GM19463 (cell line): Measurements from ENCODE around the gene LCN15.
"Not testable (repeated sequence)": the region's sequence is repeated elsewhere in the genome, so short reads cannot be mapped to it uniquely, and the experiment has no call there.

Experiments used
- ATAC-seq: cut with Tn5 transposase; IDR thresholded peaks from one replicate; pipeline ENCODE4 v1.9.1; 2021; ENCODE audit warnings: mild to moderate bottlenecking, moderate library complexity; ENCODE audit not compliant: unreplicated experiment

Gene LCN15

DNA sequence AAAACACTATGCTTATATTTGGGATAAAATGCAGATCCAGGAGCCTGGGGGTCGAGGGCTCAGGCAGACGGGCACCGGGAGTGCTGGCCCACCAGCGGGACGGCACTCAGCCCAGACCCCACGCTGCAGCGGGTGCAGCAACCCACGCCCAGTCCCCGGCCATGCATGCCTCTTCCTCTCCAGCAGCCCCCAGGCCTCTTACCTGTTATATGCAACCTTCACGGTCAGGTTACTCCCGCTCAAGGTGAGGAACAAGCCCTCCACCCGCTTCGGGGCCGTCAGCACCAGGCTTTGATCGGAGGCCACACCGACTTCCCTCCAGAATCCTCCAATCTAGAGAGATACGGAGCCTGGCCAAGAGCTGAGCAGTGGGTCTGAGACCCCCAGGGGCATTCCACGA, 7.5 kb downstream of the LCN15 start:
- ATAC-seq: no peak

DNA sequence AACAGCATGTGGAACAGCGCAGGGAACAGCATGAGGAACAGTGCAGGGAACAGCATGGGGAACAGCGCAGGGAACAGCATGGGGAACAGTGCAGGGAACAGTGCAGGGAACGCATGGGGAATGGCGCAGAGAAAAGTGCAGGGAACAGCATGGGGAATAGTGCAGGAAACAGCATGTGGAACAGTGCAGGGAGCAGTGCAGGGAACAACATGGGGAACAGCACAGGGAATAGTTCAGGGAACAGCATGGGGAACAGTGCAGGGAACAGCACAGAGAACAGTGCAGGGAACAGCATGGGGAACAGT, 8.2 kb downstream of the LCN15 start:
- ATAC-seq: no peak

DNA sequence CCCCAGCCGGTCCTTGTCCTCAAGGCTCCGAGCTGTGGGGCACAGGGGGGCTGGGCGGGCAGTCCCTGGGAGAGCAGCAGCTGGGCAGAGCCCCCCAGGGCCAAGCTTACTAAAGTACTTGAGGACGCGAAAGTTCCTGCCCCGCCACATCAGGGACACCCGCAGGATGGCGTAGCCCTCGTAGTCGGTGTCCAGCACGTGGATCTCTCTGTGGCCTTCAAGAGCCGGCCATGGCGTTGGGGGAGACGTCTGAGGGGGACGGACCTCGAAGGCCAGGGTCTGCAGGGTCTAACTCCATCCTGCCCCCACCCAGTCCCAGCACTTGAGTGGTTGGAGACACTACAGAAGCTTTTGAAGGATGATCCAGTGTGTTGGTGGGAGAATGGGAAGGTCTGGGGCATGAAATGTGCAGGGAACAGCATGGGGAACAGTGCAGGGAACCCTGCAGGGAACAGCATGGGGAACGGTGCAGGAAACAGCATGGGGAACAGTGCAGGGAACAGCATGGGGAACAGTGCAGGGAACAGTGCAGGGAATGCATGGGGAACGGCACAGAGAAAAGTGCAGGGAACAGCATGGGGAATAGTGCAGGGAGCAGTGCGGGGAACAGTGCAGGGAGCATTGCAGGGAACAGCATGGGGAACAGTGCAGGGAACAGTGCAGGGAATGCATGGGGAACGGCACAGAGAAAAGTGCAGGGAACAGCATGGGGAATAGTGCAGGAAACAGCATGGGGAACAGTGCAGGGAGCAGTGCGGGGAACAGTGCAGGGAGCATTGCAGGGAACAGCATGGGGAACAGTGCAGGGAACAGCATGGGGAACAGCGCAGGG, 8.8 kb downstream of the LCN15 start:
- not testable (repeated sequence) for ATAC-seq

DNA sequence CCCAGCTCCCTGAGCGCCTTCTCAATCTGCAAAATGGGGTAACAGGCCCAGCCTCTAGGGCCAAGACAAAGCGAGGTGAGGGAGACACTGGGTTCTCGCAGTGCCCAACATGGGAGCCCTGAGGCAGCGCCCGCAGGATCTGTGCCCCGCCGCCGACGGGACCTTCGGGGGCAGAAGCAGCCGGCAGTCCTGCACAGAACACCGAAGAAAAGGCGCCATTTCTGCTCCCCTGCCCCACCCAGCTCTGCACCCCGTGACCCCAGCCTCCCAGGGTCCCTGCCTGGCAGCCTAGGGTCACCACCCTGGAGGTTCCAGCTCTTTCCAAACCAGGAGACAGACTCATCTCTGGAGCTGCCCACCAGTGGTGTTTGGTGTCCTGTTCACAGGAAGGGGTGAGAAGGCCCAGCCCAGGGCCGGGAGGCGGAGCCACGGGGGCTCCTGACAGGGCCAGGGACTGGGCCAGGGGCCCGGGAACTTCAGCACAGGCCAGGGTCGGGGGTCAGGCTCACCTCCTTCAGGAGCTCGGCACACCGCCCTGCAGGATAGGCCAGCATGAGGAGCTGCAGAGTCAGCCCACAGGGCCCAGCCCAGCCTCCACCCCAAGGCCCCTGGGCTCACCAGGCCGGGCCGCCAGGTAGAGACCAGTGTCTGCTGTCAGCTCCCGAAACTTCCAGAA, 9.6 kb downstream of the LCN15 start:
- ATAC-seq: no peak

DNA sequence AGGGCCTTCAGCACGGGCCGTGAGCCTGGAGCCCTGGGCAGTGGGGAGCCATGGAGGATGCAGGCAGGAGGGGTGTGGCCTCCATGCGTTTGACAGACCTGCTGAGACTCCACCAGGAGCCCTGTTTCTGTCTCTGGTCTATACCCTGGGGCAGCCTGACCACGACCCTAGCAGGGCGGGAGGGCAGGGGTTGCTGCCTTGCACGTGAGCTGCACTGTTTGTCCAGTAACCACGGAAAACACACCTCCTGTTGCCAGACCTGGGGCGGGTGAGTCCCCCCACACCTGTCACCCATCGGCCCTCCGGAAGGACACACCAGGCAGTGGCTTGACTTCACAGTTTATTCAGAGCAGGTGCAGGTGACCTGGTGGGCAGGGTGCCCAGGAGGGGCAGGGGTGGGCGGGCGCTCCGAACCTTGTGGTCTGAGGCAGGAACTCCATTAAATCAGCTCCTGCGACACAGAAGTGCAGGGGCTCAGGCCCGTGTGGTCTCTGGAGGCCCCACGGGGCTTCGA, 10.2 kb downstream of the LCN15 start:
- no peak for ATAC-seq

- ATAC-seq: no peak
Observed at GRCh38 chr9:136753371-136754058, 10.8 kb downstream of the LCN15 start.

GRCh38 chr9:136751814-136752213, 12.5 kb downstream of the LCN15 start:
- no peak for ATAC-seq

DNA sequence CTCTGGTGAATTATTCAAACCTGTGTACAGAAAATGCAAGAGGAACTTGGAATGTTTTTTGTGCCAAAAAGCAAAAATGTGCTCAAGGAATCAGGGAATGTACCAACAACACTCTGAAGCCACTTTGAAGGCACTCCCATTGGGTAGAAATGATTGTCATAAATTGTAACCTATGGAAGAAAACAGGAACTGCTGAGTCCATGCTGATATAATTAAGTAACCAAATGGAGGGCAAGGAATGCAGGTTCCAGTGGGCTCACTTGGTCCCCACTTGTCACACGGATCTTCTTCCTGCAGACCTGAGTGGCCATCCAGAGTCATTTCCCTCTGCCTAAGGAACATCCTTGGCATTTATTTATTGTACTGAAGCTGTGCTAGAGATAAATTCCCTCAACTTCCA, 13.1 kb downstream of the LCN15 start:
- ATAC-seq: no peak

DNA sequence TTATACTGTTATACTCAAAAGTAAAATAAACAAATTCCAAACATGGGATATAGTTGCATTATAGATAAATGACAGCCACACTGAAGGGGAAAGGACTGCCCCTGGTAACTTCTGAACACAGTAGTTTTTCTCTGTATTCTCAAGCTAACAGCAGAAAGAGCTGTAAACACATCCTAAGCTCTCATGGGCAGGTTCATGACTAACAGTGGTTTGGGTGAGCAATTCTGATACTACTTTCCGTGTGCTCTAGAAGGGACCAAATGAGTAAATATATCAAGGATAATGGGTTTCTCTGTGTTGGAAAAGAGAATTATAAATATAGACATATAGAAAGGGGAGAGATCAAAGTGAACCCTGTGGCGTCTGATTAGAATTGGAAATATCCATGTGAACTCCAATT, 13.8 kb downstream of the LCN15 start:
- ATAC-seq: no peak

GRCh38 chr9:136748666-136749611, 15.4 kb downstream of the LCN15 start:
- no peak for ATAC-seq

DNA sequence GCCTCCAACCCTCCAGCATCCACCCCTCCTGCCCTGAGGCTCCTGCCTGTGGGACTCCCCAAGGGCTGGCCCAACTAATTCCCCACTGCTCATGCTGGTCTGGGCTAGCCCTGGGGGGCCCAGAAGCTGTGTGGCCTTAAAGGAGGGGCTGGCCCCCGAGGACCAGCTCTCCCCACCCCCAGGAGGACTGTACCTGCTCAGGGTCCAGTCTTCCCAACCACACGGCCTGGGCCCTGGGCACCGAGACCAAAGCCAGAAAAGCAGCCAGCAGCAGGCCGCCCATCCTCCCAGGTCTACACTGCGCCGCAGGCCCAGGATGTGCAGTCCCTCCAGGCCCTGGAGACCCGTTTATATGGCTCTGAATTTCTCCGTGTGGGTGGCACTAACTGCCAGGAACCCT, 16.1 kb downstream of the LCN15 start, which contains the start of gene LCN6:
LCN6 (minus strand) TSS at position 325 of the 400 bp plus-strand sequence; CDS start at position 283, 42 bp downstream.
- ATAC-seq: no peak

DNA sequence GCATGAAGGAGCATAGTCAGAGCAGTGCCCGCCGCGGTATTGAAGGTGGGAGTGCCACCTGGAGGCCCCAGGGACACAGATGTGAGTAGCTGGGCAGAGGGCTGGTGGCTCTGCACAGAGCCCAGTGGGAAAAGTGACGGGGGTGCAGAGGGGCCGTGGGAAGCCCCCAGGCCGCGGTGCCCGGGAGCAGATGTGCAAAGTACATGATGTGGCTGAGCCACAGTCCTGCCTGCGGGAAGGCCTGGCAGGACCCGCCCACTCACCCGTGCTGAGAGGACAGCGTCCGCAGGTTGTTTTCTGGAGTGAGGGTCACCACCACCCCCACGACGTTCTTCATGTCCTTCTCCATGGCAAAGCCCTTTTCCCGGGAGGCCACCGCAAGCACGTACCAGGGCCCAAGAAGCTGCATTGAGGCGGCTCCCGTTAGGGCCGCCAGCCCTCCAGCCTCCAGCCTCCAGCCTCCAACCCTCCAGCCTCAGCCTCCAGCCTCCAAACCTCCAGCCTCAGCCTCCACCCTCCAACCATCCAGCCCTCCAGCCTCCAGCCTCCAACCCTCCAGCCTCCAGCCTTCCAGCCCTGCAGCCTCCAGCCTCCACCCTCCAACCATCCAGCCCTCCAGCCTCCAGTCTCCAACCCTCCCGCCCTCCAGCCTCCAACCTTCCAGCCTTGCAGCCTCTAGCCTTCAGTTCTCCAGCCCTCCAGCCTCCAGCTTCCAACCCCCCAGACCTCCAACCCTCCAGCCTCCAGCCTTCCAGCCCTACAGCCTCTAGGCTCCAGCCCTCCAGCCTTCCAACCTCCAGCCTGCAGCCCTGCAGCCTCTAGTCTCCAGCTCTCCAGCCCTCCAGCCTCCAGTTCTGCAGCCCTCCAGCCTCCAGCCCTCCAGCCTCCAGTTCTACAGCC, 16.9 kb downstream of the LCN15 start:
- no peak for ATAC-seq

GRCh38 chr9:136746621-136747020, 17.7 kb downstream of the LCN15 start:
- no peak for ATAC-seq

- ATAC-seq: no peak
Observed at GRCh38 chr9:136746155-136746490, 18.2 kb downstream of the LCN15 start.

- no peak for ATAC-seq
Observed at GRCh38 chr9:136745389-136746154, 18.7 kb downstream of the LCN15 start.

DNA sequence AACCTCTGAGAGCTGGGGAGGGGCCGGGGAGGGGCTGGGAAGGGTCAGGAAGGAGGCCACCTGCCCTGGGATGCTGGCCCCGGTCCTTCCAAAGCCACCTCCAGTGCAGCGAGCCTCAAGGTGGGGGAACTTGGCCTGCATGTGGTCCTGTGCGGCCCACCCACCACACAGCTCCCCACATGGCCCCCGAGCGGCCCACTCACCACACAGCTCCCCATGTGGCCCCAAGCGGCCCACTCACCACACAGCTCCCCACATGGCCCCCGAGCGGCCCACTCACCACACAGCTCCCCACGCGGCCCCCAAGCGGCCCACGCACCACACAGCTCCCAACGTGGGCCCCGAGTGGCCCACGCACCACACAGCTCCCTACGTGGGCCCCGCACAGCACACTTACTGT, 19.5 kb downstream of the LCN15 start:
- no peak for ATAC-seq

- ATAC-seq: no peak
Observed at GRCh38 chr9:136743639-136744211, 20.6 kb downstream of the LCN15 start.

DNA sequence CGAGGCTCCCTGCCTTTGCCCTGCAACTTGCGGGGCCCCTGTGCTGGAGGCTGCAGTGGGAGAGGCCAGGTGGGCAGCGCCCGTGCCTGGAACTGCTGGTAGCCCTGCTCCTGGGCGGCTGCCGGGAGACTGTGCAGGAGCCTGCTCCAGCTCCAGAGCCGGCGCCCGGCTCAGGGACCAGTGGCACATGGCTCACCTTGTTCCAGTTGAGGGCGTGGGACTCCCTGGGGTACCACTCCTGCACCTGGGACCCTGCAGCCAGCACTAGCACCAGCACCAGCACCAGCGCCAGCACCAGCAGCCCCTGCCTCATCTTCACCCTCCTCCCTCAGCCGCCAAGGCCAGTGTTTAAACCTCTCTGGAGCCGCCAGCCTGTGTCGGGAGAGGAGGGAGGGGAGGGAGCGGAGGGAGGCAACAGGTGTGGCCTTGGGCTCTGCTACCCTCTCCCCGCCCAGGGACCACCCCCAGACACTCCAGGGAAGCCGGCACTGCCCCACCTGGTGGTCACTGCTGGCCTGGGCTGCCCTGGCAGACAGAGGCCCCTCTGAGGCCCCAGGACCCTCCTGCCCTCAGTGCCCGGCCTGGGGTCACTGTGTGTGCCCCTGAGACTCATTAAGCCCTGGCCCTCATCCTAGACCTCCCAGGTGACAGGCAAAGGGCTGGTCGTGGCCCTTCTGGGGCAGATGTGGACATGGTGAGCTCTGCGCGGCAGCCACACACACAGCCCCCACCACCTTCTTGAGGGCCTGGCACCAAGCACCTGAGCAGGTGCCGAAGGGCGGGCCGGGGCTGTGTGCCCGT, 21.5 kb downstream of the LCN15 start, which contains the start of gene LCN10:
LCN10 (minus strand) TSS at position 350 of the 801 bp plus-strand sequence; CDS start at position 313, 37 bp downstream.
- no peak for ATAC-seq
